HEK293 (cell line): ENCODE data around the gene ZBTB37.
A peak's percentile ranks its signal among the peaks of the same experiment; 100 is the strongest.

Experiments used
- CTCF ChIA-PET: fragments of 350-600 bp; formaldehyde crosslinking; extraction: SDS; loops from one replicate; lab custom pipeline; 2021; ENCODE audit warnings: antibody characterized with exemption; lab: Yijun Ruan, JAX
- POLR2A ChIA-PET: fragments of 300-600 bp; formaldehyde crosslinking; extraction: SDS; loops from one replicate; lab custom pipeline; 2020; ENCODE audit warnings: antibody characterized with exemption, inconsistent platforms; lab: Yijun Ruan, JAX
- H3K27ac ChIP-seq: fragments of 200-500 bp; sonication (Bioruptor generic); 2 replicates; pipeline ENCODE4 v1.5.1; 2014; ENCODE audit warnings: low read depth, low read length, control low read depth, inconsistent platforms; ENCODE audit errors: extremely low read depth
- H3K36me3 ChIP-seq, 2 experiments: fragments of 200-500 bp in 1 of 2; sonication (Bioruptor generic) in 1 of 2; 1 replicate in 1 of 2; 2 replicates in 1 of 2; pipeline ENCODE4 v1.5.1; 2014 to 2017; ENCODE audit warnings: inconsistent platforms in 2 of 2, low read length in 2 of 2; ENCODE audit not compliant: control insufficient read depth in 2 of 2, insufficient read depth in 1 of 2
- H3K4me1 ChIP-seq: fragments of 200-500 bp; sonication (Bioruptor generic); 2 replicates; pipeline ENCODE4 v1.5.1; 2014; ENCODE audit warnings: mild to moderate bottlenecking, low read length, inconsistent platforms; ENCODE audit not compliant: control insufficient read depth, insufficient read depth
- H3K4me3 ChIP-seq: 2 replicates; pipeline ENCODE4 v1.5.1; 2011; ENCODE audit warnings: low read depth, mild to moderate bottlenecking, control low read depth, low read length, moderate library complexity
- H3K9me3 ChIP-seq: fragments of 200-500 bp; sonication (Bioruptor generic); 2 replicates; pipeline ENCODE4 v1.5.1; 2014; ENCODE audit warnings: low read depth, low read length, inconsistent platforms; ENCODE audit not compliant: control insufficient read depth, insufficient read depth
- BCL11B ChIP-seq: fragments of 450-650 bp; formaldehyde crosslinking; IDR thresholded peaks from 2 replicates; pipeline ENCODE4 v1.5.1; 2016; ENCODE audit warnings: low read depth, missing biosample characterization, missing genetic modification characterization
- HOXC10 ChIP-seq: sonication (generic); formaldehyde crosslinking; IDR thresholded peaks from 2 replicates; pipeline ENCODE4 v1.8.1; 2023; ENCODE audit warnings: mild to moderate bottlenecking, missing genetic modification reagents
- MEIS1 ChIP-seq: sonication (generic); formaldehyde crosslinking; IDR thresholded peaks from 2 replicates; pipeline ENCODE4 v1.8.1; 2022; ENCODE audit warnings: missing genetic modification reagents, mild to moderate bottlenecking, borderline replicate concordance
- PBX3 ChIP-seq: sonication (generic); formaldehyde crosslinking; IDR thresholded peaks from 2 replicates; pipeline ENCODE4 v1.8.1; 2022; ENCODE audit warnings: mild to moderate bottlenecking, moderate library complexity, missing genetic modification reagents
- PRDM10 ChIP-seq: fragments of 450-650 bp; formaldehyde crosslinking; IDR thresholded peaks from 2 replicates; pipeline ENCODE4 v1.5.1; 2016; ENCODE audit warnings: missing biosample characterization, missing genetic modification characterization
- SCRT2 ChIP-seq: fragments of 450-650 bp; formaldehyde crosslinking; IDR thresholded peaks from 2 replicates; pipeline ENCODE4 v1.5.1; 2016; ENCODE audit warnings: missing biosample characterization, missing genetic modification characterization
- SP3 ChIP-seq: fragments of 450-650 bp; formaldehyde crosslinking; IDR thresholded peaks from 2 replicates; pipeline ENCODE4 v1.5.1; 2016; ENCODE audit warnings: missing biosample characterization, missing genetic modification characterization
- ZBTB7A ChIP-seq: fragments of 450-650 bp; formaldehyde crosslinking; IDR thresholded peaks from 2 replicates; pipeline ENCODE4 v1.5.1; 2016; ENCODE audit warnings: low read depth, missing biosample characterization, missing genetic modification characterization
- ZNF112 ChIP-seq: fragments of 450-650 bp; formaldehyde crosslinking; IDR thresholded peaks from 2 replicates; pipeline ENCODE4 v1.5.0; 2017; ENCODE audit warnings: missing biosample characterization, missing genetic modification characterization
- ZNF174 ChIP-seq: fragments of 450-650 bp; formaldehyde crosslinking; IDR thresholded peaks from 2 replicates; pipeline ENCODE4 v1.5.0; 2017; ENCODE audit warnings: missing biosample characterization, mild to moderate bottlenecking, missing genetic modification characterization
- ZNF202 ChIP-seq: fragments of 450-650 bp; formaldehyde crosslinking; IDR thresholded peaks from 2 replicates; pipeline ENCODE4 v1.5.1; 2016; ENCODE audit warnings: missing biosample characterization, missing genetic modification characterization, borderline replicate concordance
- ZNF223 ChIP-seq: fragments of 450-650 bp; formaldehyde crosslinking; IDR thresholded peaks from 2 replicates; pipeline ENCODE4 v1.5.1; 2016; ENCODE audit warnings: missing biosample characterization, missing genetic modification characterization
- ZNF239 ChIP-seq: fragments of 450-650 bp; formaldehyde crosslinking; IDR thresholded peaks from 2 replicates; pipeline ENCODE4 v1.5.1; 2016; ENCODE audit warnings: missing biosample characterization, missing genetic modification characterization
- ZNF302 ChIP-seq: fragments of 450-650 bp; formaldehyde crosslinking; IDR thresholded peaks from 2 replicates; pipeline ENCODE4 v1.5.1; 2016; ENCODE audit warnings: missing biosample characterization, missing genetic modification characterization, low read depth
- ZNF354C ChIP-seq: fragments of 450-650 bp; formaldehyde crosslinking; IDR thresholded peaks from 2 replicates; pipeline ENCODE4 v1.5.1; 2016; ENCODE audit warnings: missing biosample characterization, missing genetic modification characterization, low read depth, borderline replicate concordance
- ZNF404 ChIP-seq: fragments of 450-650 bp; formaldehyde crosslinking; IDR thresholded peaks from 2 replicates; pipeline ENCODE4 v1.5.1; 2017; ENCODE audit warnings: missing biosample characterization, missing genetic modification characterization
- ZNF488 ChIP-seq: fragments of 450-650 bp; formaldehyde crosslinking; IDR thresholded peaks from 2 replicates; pipeline ENCODE4 v1.5.1; 2016; ENCODE audit warnings: missing biosample characterization, missing genetic modification characterization
- ZNF514 ChIP-seq: fragments of 450-650 bp; formaldehyde crosslinking; IDR thresholded peaks from 2 replicates; pipeline ENCODE4 v1.5.1; 2016; ENCODE audit warnings: missing biosample characterization, missing genetic modification characterization
- ZNF624 ChIP-seq: fragments of 450-650 bp; formaldehyde crosslinking; IDR thresholded peaks from 2 replicates; pipeline ENCODE4 v1.5.1; 2017; ENCODE audit warnings: missing biosample characterization, missing genetic modification characterization
- ZNF658 ChIP-seq: fragments of 450-650 bp; formaldehyde crosslinking; IDR thresholded peaks from 2 replicates; pipeline ENCODE4; 2016; ENCODE audit warnings: missing biosample characterization, missing genetic modification characterization
- ZNF692 ChIP-seq: fragments of 450-650 bp; formaldehyde crosslinking; IDR thresholded peaks from 2 replicates; pipeline ENCODE4 v1.5.1; 2016; ENCODE audit warnings: missing biosample characterization, missing genetic modification characterization
- ZNF707 ChIP-seq: fragments of 450-650 bp; formaldehyde crosslinking; IDR thresholded peaks from 2 replicates; pipeline ENCODE4 v1.5.1; 2016; ENCODE audit warnings: missing biosample characterization, missing genetic modification characterization
- ZNF76 ChIP-seq: fragments of 450-650 bp; formaldehyde crosslinking; IDR thresholded peaks from 2 replicates; pipeline ENCODE4; 2016; ENCODE audit warnings: low read depth, missing biosample characterization, missing genetic modification characterization, borderline replicate concordance
- ZSCAN30 ChIP-seq: fragments of 450-650 bp; IDR thresholded peaks from 2 replicates; pipeline ENCODE4 v1.5.1; 2018; ENCODE audit warnings: missing biosample characterization, mild to moderate bottlenecking, missing genetic modification characterization, moderate library complexity
- TF ChIP-seq, protein P1 (sequence below): fragments of 450-650 bp; formaldehyde crosslinking; IDR thresholded peaks from 2 replicates; pipeline ENCODE4 v1.5.1; 2017; ENCODE audit warnings: missing biosample characterization, mild to moderate bottlenecking, missing genetic modification characterization, moderate library complexity
- TF ChIP-seq, protein P2 (sequence below): fragments of 450-650 bp; formaldehyde crosslinking; IDR thresholded peaks from 2 replicates; pipeline ENCODE4 v1.5.1; 2016; ENCODE audit warnings: missing biosample characterization, missing genetic modification characterization

ZBTB37 gene

DNA sequence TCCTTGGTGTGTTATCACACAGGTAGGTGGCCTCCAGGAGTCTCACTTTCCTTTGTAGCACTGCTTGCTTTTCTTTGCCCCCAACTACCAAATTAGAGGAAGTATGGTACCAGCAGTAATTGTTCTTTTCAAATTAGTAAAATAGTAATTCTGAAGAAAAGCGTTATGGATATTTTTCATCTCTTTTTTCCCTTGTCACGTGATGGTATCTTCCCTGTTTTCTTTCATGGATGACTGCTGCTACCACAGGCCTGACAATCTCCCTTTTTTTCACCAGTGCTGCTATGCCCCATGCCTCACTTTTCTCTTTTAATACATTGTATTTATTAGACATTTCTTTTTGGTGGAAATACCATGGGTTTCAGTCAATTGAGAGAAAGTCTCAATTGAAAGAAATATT, 3.3 kb downstream of the ZBTB37 start:
- Histone ChIP-seq H3K36me3 (peaks cover 7 to 47% of the 10 kb centered on the region in 2 experiments; a peak in 2 of 3 replicates), H3K4me3 (no peak overlapping the region), H3K4me1 (no peaks in the 10 kb centered on the region; the same call in 1 of the 2 replicates), H3K9me3 (no peaks in the 10 kb centered on the region), H3K27ac (no peak overlapping the region)
- POLR2A ChIA-PET: no interaction called here
- TF ChIP-seq ZNF514 (no peak), ZNF692 (tag by site-specific recombination) (no peak), BCL11B (tag by site-specific recombination) (no peak), ZBTB7A (tag by site-specific recombination) (no peak), PRDM10 (tag by site-specific recombination) (peak; percentile 53), ZNF488 (no peak)
- CTCF ChIA-PET: interaction anchor here (0.6 kb wide), 2 partner anchors 346 to 392 kb away, joined by 3 to 4 read pairs; no protein-coding TSS in a partner anchor

DNA sequence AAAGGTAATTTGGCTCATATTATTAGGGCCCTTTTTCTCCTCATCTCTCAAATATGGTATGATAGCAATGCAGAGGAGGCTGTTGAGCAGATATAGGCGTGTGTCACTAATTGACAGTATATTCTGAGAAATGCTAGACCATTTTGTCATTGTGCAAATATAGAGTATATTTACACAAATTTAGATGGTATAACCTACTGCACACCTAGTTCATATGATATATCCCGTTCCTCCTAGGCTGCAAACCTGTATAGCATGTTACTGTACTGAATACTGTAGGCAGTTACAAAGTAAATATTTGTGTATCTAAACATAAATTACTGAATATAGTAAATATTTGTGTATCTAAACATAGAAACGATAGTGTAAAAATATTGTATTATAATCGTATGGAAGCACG, 8.6 kb downstream of the ZBTB37 start:
- H3K27ac ChIP-seq: no peak overlapping the region
- POLR2A ChIA-PET: interaction anchor here (1.1 kb wide), 1 partner anchor 9 kb away, joined by 3 read pairs; the partner anchor contains the start of genes GAS5 and ZBTB37
- TF ChIP-seq SCRT2 (tag by site-specific recombination) (no peak), ZNF239 (tag by site-specific recombination) (no peak), ZNF302 (tag by site-specific recombination) (no peak), ZNF76 (tag by site-specific recombination) (no peak), HOXC10 (CRISPR knock-in tag) (no peak), PBX3 (CRISPR knock-in tag) (no peak), MEIS1 (no peak), ZNF202 (tag by site-specific recombination) (no peak), ZNF624 (tag by site-specific recombination) (no peak), ZSCAN30 (tag by site-specific recombination) (no peak), ZNF354C (tag by site-specific recombination) (no peak), ZNF404 (tag by site-specific recombination) (no peak), ZNF658 (tag by site-specific recombination) (no peak), ZNF112 (no peak), ZNF174 (tag by site-specific recombination) (no peak), SP3 (tag by site-specific recombination) (no peak), ZNF707 (tag by site-specific recombination) (no peak), ZNF223 (tag by site-specific recombination) (no peak)
- TF ChIP-seq, protein P1, sequence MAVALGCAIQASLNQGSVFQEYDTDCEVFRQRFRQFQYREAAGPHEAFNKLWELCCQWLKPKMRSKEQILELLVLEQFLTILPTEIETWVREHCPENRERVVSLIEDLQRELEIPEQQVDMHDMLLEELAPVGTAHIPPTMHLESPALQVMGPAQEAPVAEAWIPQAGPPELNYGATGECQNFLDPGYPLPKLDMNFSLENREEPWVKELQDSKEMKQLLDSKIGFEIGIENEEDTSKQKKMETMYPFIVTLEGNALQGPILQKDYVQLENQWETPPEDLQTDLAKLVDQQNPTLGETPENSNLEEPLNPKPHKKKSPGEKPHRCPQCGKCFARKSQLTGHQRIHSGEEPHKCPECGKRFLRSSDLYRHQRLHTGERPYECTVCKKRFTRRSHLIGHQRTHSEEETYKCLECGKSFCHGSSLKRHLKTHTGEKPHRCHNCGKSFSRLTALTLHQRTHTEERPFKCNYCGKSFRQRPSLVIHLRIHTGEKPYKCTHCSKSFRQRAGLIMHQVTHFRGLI (tag by site-specific recombination): no peak
- TF ChIP-seq, protein P2, sequence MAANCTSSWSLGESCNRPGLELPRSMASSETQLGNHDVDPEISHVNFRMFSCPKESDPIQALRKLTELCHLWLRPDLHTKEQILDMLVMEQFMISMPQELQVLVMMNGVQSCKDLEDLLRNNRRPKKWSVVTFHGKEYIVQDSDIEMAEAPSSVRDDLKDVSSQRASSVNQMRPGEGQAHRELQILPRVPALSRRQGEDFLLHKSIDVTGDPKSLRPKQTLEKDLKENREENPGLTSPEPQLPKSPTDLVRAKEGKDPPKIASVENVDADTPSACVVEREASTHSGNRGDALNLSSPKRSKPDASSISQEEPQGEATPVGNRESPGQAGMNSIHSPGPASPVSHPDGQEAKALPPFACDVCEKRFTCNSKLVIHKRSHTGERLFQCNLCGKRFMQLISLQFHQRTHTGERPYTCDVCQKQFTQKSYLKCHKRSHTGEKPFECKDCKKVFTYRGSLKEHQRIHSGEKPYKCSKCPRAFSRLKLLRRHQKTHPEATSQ: no peak
- TF ChIP-seq, all 188 proteins: peak for 0
- H3K36me3 ChIP-seq: peaks cover 3 to 31% of the 10 kb centered on the region in 2 experiments; a peak in 2 of 3 replicates
- no peaks in the 10 kb centered on the region for H3K9me3 ChIP-seq
- no peak overlapping the region for H3K4me3 ChIP-seq
- CTCF ChIA-PET: no interaction called here
- H3K4me1 ChIP-seq: no peaks in the 10 kb centered on the region
